HCT116 (cell line): ENCODE measurements around the gene KRTCAP2. TPM values are rescaled to one million over a fixed set of nuclear protein-coding genes. Genes with fewer than 3 reads are reported as not detected.

Experiments
- ATAC-seq: fragments of 200-7000 bp; cut with Tn5 transposase; 2 replicates; pipeline ENCODE4 v1.9.1; 2020; ENCODE audit warnings: mild to moderate bottlenecking, moderate library complexity
- BruUV-seq: library from RNA; stranded (reverse); fragments of 400-500 nt; replicated peaks from 2 replicates; lab custom pipeline; 2021; lab: Mats Ljungman, UMichigan
- CTCF ChIA-PET: fragments of 300-600 bp; sonication (Branson Sonifier 250); formaldehyde crosslinking; loops from one replicate; lab custom pipeline; 2021; ENCODE audit warnings: antibody characterized with exemption; lab: Charles Lee
- POLR2A ChIA-PET: fragments of 300-600, 350-600 bp; sonication (Branson Sonifier 250); formaldehyde crosslinking; loops from one replicate; lab custom pipeline; 2021; ENCODE audit warnings: antibody characterized with exemption; lab: Charles Lee
- RAD21 ChIA-PET, 2 experiments: fragments of 300-600 bp; sonication (Branson Sonifier 250); formaldehyde crosslinking; loops; one replicate each; lab custom pipeline; 2023; ENCODE audit warnings: low total read pairs in 2 of 2; ENCODE audit not compliant: uncharacterized antibody in 2 of 2, unreplicated experiment in 2 of 2, low non-redundant PET in 1 of 2; lab: Charles Lee
- DNase-seq: peaks from one replicate; pipeline ENCODE4 v3.0.0-alpha.2; 2010; ENCODE audit warnings: low read depth, low spot score
- H2AFZ ChIP-seq: fragments of 200-600 bp; shearing (Covaris generic), sonication (generic); 2 replicates; pipeline ENCODE4 v1.6.1; 2017; ENCODE audit warnings: low read depth, mixed run types, mixed read lengths, antibody characterized with exemption, low read length; ENCODE audit not compliant: poor library complexity, severe bottlenecking
- H3K27ac ChIP-seq: 2 replicates; pipeline ENCODE4 v1.5.1; 2012; ENCODE audit warnings: low read depth, low read length
- H3K27me3 ChIP-seq: fragments of 200-600 bp; sonication (generic); 2 replicates; pipeline ENCODE4 v1.6.1; 2016; ENCODE audit warnings: mixed run types, low read length, mixed read lengths; ENCODE audit not compliant: insufficient read depth
- H3K36me3 ChIP-seq, 2 experiments: fragments of 200-500 bp in 1 of 2; fragments of 200-600 bp in 1 of 2; sonication (Bioruptor generic) in 1 of 2; sonication (generic) in 1 of 2; 2 replicates each; pipeline versions ENCODE4 v1.5.1 to v1.6.1; 2014 to 2016; ENCODE audit warnings: low read length in 2 of 2, inconsistent platforms in 1 of 2, mixed read lengths in 1 of 2, mixed run types in 1 of 2; ENCODE audit not compliant: insufficient read depth in 2 of 2, control insufficient read depth in 1 of 2
- H3K4me1 ChIP-seq, 2 experiments: fragments of 200-600 bp in 1 of 2; sonication (generic) in 1 of 2; 2 replicates each; pipeline versions ENCODE4 v1.5.1 to v1.6.1; 2012 to 2017; ENCODE audit warnings: low read length in 2 of 2, inconsistent platforms in 1 of 2, mild to moderate bottlenecking in 1 of 2, mixed read lengths in 1 of 2, mixed run types in 1 of 2, moderate library complexity in 1 of 2; ENCODE audit not compliant: insufficient read depth in 2 of 2, control insufficient read depth in 1 of 2
- H3K4me2 ChIP-seq: fragments of 200-600 bp; sonication (generic); 2 replicates; pipeline ENCODE4 v1.6.1; 2017; ENCODE audit warnings: mixed run types, low read length, mixed read lengths
- H3K4me3 ChIP-seq, 2 experiments: fragments of 200-600 bp in 1 of 2; sonication (generic) in 1 of 2; replicated peaks in 1 of 2; 2 replicates each; pipeline ENCODE4 v1.5.1; 2011 to 2016; ENCODE audit warnings: low read length in 2 of 2, control low read depth in 1 of 2, low read depth in 1 of 2, mild to moderate bottlenecking in 1 of 2, mixed read lengths in 1 of 2, mixed run types in 1 of 2
- H3K79me2 ChIP-seq: fragments of 200-600 bp; sonication (generic); 2 replicates; pipeline ENCODE4 v1.6.1; 2017; ENCODE audit warnings: mild to moderate bottlenecking, mixed run types, low read length, moderate library complexity, mixed read lengths; ENCODE audit not compliant: insufficient read depth
- H3K9ac ChIP-seq: fragments of 200-600 bp; sonication (generic); 2 replicates; pipeline ENCODE4 v1.6.1; 2016; ENCODE audit warnings: low read length, mixed read lengths
- H3K9me2 ChIP-seq: fragments of 200-600 bp; sonication (generic), shearing (Covaris generic); 2 replicates; pipeline ENCODE4 v1.6.1; 2017; ENCODE audit warnings: mixed run types, mild to moderate bottlenecking, moderate library complexity; ENCODE audit not compliant: insufficient read depth
- H3K9me3 ChIP-seq, 2 experiments: fragments of 200-500 bp in 1 of 2; fragments of 200-600 bp in 1 of 2; sonication (Bioruptor generic) in 1 of 2; sonication (generic) in 1 of 2; 2 replicates each; pipeline ENCODE4 v1.6.1; 2014 to 2017; ENCODE audit warnings: low read length in 2 of 2, mixed read lengths in 2 of 2, inconsistent platforms in 1 of 2, low read depth in 1 of 2, mild to moderate bottlenecking in 1 of 2, mixed run types in 1 of 2, moderate library complexity in 1 of 2; ENCODE audit not compliant: control insufficient read depth in 1 of 2, insufficient read depth in 1 of 2
- H4K20me1 ChIP-seq: fragments of 200-600 bp; sonication (generic), shearing (Covaris generic); 2 replicates; pipeline ENCODE4 v1.6.1; 2017; ENCODE audit warnings: mixed run types, mild to moderate bottlenecking, moderate library complexity; ENCODE audit not compliant: insufficient read depth
- ATF3 ChIP-seq: IDR thresholded peaks from 2 replicates; pipeline ENCODE4 v1.6.1; 2012
- EGR1 ChIP-seq: IDR thresholded peaks from 2 replicates; pipeline ENCODE4 v1.6.1; 2012; ENCODE audit warnings: low read depth
- ELF1 ChIP-seq: IDR thresholded peaks from 2 replicates; pipeline ENCODE4 v1.6.1; 2012; ENCODE audit warnings: low read depth, borderline replicate concordance
- EZH2 ChIP-seq: fragments of 200-600 bp; sonication (generic); IDR thresholded peaks from 2 replicates; pipeline ENCODE4 v1.6.1; 2017; ENCODE audit warnings: antibody characterized with exemption, mixed run types
- EZH2phosphoT487 ChIP-seq: fragments of 200-600 bp; IDR thresholded peaks from 2 replicates; pipeline ENCODE4 v1.6.1; 2018; ENCODE audit warnings: antibody characterized with exemption, borderline replicate concordance
- FOSL1 ChIP-seq: IDR thresholded peaks from 2 replicates; pipeline ENCODE4 v1.6.1; 2012; ENCODE audit warnings: low read depth
- JUND ChIP-seq: IDR thresholded peaks from 2 replicates; pipeline ENCODE4 v1.6.1; 2012
- POLR2A ChIP-seq: IDR thresholded peaks from 2 replicates; pipeline ENCODE4 v1.7.0; 2011; ENCODE audit warnings: borderline replicate concordance; ENCODE audit not compliant: insufficient read depth, insufficient read length; ENCODE audit errors: extremely low read depth
- POLR2AphosphoS5 ChIP-seq: IDR thresholded peaks from 2 replicates; pipeline ENCODE4 v1.6.1; 2011; ENCODE audit warnings: mild to moderate bottlenecking, low read depth, low read length, moderate library complexity
- RAD21 ChIP-seq: IDR thresholded peaks from 2 replicates; pipeline ENCODE4 v1.6.1; 2012; ENCODE audit warnings: low read depth, mild to moderate bottlenecking
- REST ChIP-seq: IDR thresholded peaks from 2 replicates; pipeline ENCODE4 v1.6.1; 2012; ENCODE audit warnings: low read depth
- SIN3A ChIP-seq: IDR thresholded peaks from 2 replicates; pipeline ENCODE4 v1.6.1; 2012; ENCODE audit warnings: low read depth
- SRF ChIP-seq: IDR thresholded peaks from 2 replicates; pipeline ENCODE4 v1.6.1; 2012; ENCODE audit warnings: low read depth
- TCF7L2 ChIP-seq: IDR thresholded peaks from 2 replicates; pipeline ENCODE4 v1.7.0; 2011; ENCODE audit warnings: borderline replicate concordance, inconsistent platforms; ENCODE audit not compliant: insufficient read depth, insufficient read length; ENCODE audit errors: extremely low read depth
- ZBTB33 ChIP-seq: IDR thresholded peaks from 2 replicates; pipeline ENCODE4 v1.6.1; 2011; ENCODE audit warnings: mild to moderate bottlenecking, low read length, moderate library complexity; ENCODE audit not compliant: insufficient replicate concordance; ENCODE audit errors: extremely low read depth
- ZFX ChIP-seq: fragments of 450-650 bp; IDR thresholded peaks from 2 replicates; pipeline ENCODE4 v1.6.1; 2017
- ZNF274 ChIP-seq: fragments of 200-500 bp; sonication (Bioruptor generic); IDR thresholded peaks from 2 replicates; pipeline ENCODE4 v1.6.1; 2014; ENCODE audit warnings: mild to moderate bottlenecking, low read depth, low read length, inconsistent platforms
- intact Hi-C: fragments of 100-400 bp; cut with micrococcal nuclease; formaldehyde crosslinking; loops from 2 replicates; pipeline ENCODE4 v1.10.0; 2022
- total RNA-seq: library from RNA; stranded (reverse); gene quantifications from one replicate; pipeline ENCODE4 v1.2.1, GENCODE V29; 2021; ENCODE audit not compliant: unreplicated experiment

KRTCAP2 gene
- total RNA-seq, 1 experiment from 2014 or later = 143 TPM

- ChIA-PET POLR2A (no interaction called here), CTCF (no interaction called here)
Observed at GRCh38 chr1:155197901-155198546, 24.9 kb upstream of the KRTCAP2 start.

More at GRCh38 chr1:155197901-155198546, 24.9 kb upstream of the KRTCAP2 start:
- no peaks in the 10 kb centered on the region for H3K9me2 ChIP-seq
- no peak overlapping the region for H2AFZ ChIP-seq
- H3K27me3 ChIP-seq = no peaks in the 10 kb centered on the region
- no peak overlapping the region for H3K4me3 ChIP-seq
- no peak overlapping the region for H3K27ac ChIP-seq
- TF ChIP-seq ZFX = no peak
- TF ChIP-seq EZH2phosphoT487 = no peak
- no peak for TF ChIP-seq TCF7L2
- no peak for TF ChIP-seq POLR2A
- no peak for TF ChIP-seq ATF3
- TF ChIP-seq RAD21 = no peak
- no peak for TF ChIP-seq EZH2
- no peak for TF ChIP-seq EGR1
- TF ChIP-seq REST = no peak
- no peak for TF ChIP-seq JUND
- TF ChIP-seq ELF1 = no peak
- no peak for TF ChIP-seq SRF
- no peak for TF ChIP-seq ZNF274
- no peak for TF ChIP-seq SIN3A
- no peak for TF ChIP-seq ZBTB33
- TF ChIP-seq POLR2AphosphoS5 = no peak
- no peak for TF ChIP-seq FOSL1
- peaks cover 9% of the 10 kb centered on the region for H3K79me2 ChIP-seq
- H3K4me2 ChIP-seq = no peak overlapping the region
- DNase-seq (no peak), ATAC-seq (no peak)
- no peaks in the 10 kb centered on the region for H4K20me1 ChIP-seq
- no peaks in the 10 kb centered on the region for H3K9me3 ChIP-seq
- no peak overlapping the region for H3K9ac ChIP-seq
- peaks cover 8 to 27% of the 10 kb centered on the region in 2 experiments; a peak in 3 of 4 replicates for H3K4me1 ChIP-seq
- peaks cover 3 to 17% of the 10 kb centered on the region in 2 experiments; a peak in 2 of 4 replicates for H3K36me3 ChIP-seq
- no TSS peak for BruUV-seq
- intact Hi-C loops = no loop called here
- RAD21 ChIA-PET = no interaction called here
